Measurements from ENCODE around the gene CA10.

- TF ChIP-seq CTCF (conservative IDR thresholded peaks at IDR 0.05; ENCODE audit: low read depth, low read length) (no peak), EZH2 (IDR thresholded peaks at IDR 0.05; ENCODE audit: borderline replicate concordance, low read depth, low read length, poor library complexity, severe bottlenecking) (no peak)
These were observed 491.4 kb downstream of the CA10 start for GRCh38 chr17:51666971-51667705.

Data from A673 (cell line).